ENCODE results near the gene GPS2.
"Not testable (repeated sequence)": the region's sequence is repeated elsewhere in the genome, so short reads cannot be mapped to it uniquely, and the experiment has no call there.

GPS2 gene

GRCh38 chr17:7336240-7337175 is 21.3 kb upstream of the GPS2 start, which contains the start of gene ACAP1:
TSS of gene ACAP1 (plus strand) at chr17:7336529. CDS start at chr17:7336735, 206 bp downstream.
- FAIRE-seq = no peak

- not testable (repeated sequence) for FAIRE-seq
Observed at GRCh38 chr17:7335765-7336164, 20.6 kb upstream of the GPS2 start.

DNA sequence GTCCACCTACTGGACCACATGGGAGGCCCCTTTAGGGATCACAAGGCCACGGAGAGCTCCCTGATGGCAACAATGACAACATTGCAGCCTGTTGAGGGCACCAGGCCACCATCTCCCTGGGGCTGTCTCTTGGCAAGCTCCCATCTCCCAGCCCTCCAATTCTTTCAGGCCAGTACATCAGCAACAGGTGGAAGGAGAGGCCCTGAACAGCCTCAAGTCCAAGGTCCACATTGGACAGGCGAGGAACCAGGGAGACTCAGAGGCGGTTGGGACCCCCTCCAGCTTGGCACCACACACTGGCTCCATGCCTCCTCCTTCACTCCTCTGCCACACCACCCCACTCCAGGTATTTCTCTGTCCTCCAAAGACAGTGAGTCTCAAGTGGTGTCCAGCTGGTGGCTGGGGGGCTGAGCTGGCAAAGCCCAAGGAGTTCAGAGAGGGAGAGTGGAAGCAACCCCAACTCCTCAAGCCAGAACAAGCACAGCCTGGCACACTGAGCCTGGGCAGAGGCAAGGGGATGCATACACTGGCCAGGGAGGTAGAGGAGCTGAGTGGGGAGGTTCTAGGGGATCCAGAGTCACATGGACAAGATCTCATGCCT is 19.9 kb upstream of the GPS2 start:
- no peak for FAIRE-seq

DNA sequence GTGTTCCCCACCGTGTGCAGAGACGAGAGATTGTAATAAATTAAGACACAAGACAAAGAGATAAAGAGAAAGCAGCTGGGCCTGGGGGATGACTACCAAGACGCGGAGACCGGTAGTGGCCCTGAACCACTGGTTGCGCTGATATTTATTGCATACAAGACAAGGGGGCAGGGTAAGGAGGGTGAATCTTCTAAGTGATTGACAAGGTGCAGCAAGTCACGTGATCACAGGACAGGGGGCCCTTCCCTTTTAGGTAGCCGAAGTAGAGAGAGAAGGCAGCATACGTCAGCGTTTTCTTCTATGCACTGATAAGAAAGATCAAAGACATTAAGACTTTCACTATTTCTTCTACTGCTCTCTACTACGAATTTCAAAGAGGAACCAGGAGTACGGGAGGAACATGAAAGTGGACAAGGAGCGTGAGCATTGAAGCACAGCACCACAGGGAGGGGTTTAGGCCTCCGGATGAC is 17.5 kb upstream of the GPS2 start:
- FAIRE-seq = not testable (repeated sequence)

- no peak for FAIRE-seq
Observed at GRCh38 chr17:7332111-7332510, 17.0 kb upstream of the GPS2 start.

DNA sequence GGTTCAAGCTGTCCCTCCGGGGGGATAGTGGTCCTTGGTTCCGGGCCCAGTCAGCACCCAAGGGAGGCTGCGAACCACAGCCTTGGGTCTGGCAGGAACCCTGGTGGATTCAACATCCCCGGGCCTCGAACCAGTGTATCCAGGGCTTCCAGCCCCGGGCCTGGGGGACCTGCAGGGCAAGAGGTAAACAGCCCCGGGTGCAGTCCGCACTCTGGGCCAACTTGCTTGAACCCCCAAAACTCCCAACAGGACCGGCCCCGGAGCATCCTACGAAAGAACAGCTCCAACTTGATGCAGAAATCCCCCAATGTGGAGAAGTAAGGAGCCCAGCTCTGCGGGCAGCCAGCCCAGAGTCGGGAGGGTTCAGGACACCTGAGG is 15.5 kb upstream of the GPS2 start:
- FAIRE-seq = no peak

GRCh38 chr17:7329997-7330637 is 15.0 kb upstream of the GPS2 start:
- FAIRE-seq = no peak

DNA sequence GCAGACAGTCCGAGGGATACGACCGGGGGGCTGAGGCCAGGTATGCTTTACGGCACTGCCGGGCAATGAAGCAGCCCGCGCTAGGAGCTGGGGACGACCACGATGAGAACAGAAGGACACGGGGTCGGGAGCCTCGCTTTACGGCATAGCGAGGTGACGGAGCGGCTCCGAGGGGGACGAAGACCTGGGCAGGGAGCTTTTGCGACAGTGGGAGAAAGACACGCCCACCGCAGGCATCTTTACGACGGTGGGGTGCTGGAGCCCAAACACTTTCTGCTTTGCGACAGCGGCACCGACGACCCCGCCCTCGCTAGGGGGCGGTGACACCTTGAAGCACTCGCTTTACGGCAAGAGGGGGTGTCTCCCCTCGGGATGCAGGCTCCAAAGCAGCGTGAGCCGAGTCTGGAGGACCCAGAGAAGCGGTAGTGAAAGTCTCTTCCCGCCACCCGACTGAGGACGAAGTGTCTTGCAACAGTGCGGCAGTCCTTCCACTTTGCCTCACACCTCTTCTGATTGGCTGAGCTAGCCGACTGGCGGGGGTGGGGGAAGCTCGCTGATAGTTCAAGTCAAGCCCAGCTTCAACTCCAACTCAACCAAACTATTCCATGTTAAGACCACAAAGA is 14.3 kb upstream of the GPS2 start:
- peak; percentile 99 for FAIRE-seq

DNA sequence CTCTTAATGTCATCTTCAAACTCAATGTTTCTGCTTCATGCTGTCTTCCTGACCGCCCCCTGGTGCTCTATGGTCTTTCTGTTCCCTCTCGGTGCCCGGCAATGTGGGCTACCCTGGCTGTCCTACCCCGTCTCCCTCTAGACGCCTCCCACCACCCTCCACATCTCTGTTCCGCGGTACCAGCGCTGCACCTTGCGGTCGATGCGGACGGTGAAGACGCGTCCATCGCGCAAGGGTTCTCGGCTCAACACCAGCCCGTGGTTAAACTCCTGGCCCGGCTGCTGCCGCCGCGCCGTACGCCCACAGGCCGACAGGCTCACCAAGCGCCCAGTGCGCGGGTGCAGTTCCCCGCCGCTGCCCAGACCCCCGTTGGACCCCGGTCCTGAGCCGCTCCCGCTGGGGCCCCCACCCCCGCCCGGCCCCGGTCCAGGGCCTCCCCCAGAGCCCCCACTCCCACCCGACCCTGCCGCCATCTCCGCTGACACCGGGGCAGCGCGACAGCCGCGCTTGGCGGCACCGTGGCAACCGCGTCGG is 13.7 kb upstream of the GPS2 start, which contains the start of gene NEURL4:
Gene NEURL4 (minus strand): TSS at position 496 of the 534 bp plus-strand sequence. CDS start 23 bp downstream, at position 473.
- FAIRE-seq = no peak

- FAIRE-seq = no peak
Observed at GRCh38 chr17:7328009-7328408, 12.8 kb upstream of the GPS2 start.

DNA sequence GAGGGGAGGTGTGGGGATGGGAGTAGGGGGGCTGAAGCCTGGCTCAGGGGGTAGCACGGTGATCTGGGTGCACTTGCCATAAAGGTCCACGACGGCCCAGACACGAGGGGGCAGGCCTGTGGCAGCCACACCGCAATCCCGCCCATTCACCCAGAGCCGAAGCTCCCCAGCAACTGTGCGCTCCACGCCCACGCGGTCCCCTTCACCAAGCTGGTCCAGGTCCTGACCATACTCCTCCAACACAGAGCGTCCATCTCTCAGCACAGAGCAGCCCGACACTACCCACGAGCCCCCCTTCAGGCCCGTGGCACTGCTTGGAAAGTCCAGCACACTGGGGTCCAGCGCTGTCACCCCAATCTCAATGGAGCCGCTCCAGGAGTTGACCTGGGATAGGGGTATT is 12.3 kb upstream of the GPS2 start:
- FAIRE-seq = no peak

- no peak for FAIRE-seq
Observed at GRCh38 chr17:7327056-7327455, 11.9 kb upstream of the GPS2 start.

- no peak for FAIRE-seq
Observed at GRCh38 chr17:7326186-7326585, 11.0 kb upstream of the GPS2 start.

DNA sequence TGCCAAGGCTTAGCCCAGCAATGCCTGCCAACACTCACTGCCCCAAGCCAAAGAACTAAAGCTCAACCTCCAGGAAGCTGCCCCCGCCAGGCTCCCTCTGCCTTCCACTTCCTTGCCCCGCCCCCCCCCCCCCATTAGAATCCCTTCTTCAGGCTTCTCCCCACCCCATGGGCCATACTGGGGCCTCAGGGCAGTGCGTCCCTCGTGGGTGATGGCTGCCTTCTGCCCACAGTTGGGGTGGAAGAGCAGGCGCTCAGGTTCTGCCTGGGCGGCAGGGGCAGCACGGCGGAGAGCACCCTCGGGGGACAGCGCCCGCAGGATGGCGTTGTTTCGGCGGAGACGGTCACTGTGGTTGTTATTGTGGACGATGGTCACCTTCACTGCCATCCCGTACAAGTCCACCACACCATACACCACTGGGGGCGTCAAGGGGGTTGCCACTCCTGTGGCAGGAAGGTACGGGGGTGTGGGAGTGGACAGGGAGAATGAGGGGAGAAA is 9.9 kb upstream of the GPS2 start:
- no peak for FAIRE-seq

GRCh38 chr17:7324438-7324779 is 9.2 kb upstream of the GPS2 start:
- no peak for FAIRE-seq

GRCh38 chr17:7323731-7324437 is 8.7 kb upstream of the GPS2 start:
- FAIRE-seq = no peak

DNA sequence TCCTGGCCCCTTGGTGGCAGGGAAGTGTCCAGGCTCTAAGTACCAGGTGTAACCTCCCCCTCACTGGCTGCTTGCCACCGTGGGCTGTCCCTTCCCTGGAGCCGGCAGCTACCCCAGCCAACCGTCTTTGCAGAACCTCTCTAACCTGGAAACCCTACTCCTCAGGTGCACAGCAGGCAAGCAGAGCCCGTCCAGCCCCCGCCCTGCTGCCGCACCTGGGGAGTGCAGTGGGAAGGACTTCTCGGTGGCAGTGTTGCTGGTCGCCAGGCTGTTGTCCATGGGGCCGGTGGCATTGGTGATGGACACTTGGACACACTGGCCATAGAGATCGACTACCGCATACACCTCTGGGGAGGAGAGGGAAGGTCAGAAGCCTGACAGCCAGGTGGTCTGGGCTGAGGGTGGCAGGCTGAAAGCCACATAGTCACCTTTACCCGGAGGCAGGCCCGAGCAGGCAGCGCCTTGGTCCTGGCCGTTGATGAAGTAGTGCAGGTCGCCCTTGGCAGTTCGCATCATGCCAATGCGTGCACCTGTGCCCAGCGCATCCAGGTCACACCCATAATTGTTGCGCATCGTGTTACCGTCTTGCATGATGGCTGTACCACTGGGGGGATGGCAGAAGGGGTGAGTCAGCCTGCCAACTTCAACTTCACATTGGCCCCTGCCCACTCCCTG is 7.5 kb upstream of the GPS2 start:
- no peak for FAIRE-seq

DNA sequence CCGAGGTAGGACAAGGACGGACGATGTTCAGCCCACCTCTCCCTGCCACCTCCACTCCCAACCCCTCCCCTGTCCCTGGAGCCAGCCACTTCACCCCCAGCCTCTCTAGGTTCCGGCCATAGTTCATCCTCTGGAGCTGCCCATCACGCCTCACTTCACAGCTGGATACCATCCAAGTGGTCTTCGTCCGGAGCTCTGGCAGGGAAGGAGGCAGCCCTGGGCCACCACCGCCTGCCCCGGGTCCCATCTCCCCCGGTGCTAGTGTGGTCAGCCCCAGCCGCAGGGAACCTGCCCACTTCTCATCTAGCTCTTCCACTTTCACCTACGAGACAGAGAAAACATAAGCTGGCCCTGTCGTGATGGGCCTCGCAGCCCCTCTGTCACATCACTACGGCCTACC is 6.3 kb upstream of the GPS2 start:
- no peak for FAIRE-seq

DNA sequence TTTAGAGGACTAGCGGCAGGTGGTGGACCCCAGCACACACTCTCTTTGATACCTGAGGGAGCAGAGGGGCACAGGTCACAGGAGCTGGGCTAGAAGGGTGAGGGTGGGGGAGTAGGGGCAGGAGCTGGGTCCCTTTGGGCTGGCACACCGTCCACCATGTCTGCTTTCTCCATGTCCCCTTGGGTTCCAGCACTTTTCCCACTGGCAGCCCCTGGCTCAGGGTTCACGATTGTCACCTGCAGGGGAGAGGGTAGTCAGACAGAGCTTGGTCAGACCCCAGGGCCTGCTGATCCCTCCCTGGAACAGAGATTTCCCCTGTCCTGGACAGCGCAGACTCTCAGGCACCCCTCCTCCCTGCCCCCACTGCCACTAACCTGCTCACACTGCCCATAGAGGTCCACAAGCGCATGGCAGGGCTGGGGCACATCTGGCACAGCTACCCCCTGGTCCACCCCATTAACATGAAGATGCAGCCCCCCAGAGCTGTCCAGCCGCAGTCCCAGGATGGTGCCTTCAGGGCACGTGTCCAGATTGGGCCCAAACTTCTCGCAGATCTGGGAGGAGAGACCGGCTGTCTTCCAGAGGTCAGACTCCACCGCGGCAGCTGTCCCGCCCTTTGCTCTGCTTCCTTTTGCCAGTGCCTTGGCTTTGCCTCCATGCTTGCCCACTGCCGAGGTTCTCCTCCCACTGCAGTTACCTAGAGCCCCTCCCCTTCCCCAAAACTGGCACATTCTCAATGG is 3.1 kb upstream of the GPS2 start:
- no peak for FAIRE-seq

GRCh38 chr17:7317161-7317803 is 2.1 kb upstream of the GPS2 start:
- FAIRE-seq = no peak

Measured in A204.1 (cell line).